H9 (cell line): ENCODE measurements around the gene AFF1. TPM values are rescaled to one million over a fixed set of nuclear protein-coding genes. Genes with fewer than 3 reads are reported as not detected.

Experiments
- DNase-seq: peaks from one replicate; pipeline ENCODE4 v3.0.0-alpha.2; 2017
- H2AFZ ChIP-seq: one replicate; pipeline ENCODE4 v1.6.1; 2013; ENCODE audit warnings: mild to moderate bottlenecking, low read length, control low read depth, moderate library complexity
- H2AK5ac ChIP-seq: 2 replicates; pipeline ENCODE4 v1.6.1; 2013; ENCODE audit warnings: low read length, control low read depth, mixed read lengths; ENCODE audit not compliant: insufficient read length
- H2BK120ac ChIP-seq: one replicate; pipeline ENCODE4 v1.6.1; 2013; ENCODE audit warnings: low read depth, mild to moderate bottlenecking, low read length, control low read depth, inconsistent platforms; ENCODE audit not compliant: poor library complexity, severe bottlenecking
- H2BK12ac ChIP-seq: 2 replicates; pipeline ENCODE4 v1.6.1; 2013; ENCODE audit warnings: low read length, control low read depth, mixed read lengths, low read depth; ENCODE audit not compliant: insufficient read length
- H2BK15ac ChIP-seq: 2 replicates; pipeline ENCODE4 v1.6.1; 2013; ENCODE audit warnings: low read depth, low read length, control low read depth
- H2BK20ac ChIP-seq: one replicate; pipeline ENCODE4 v1.6.1; 2013; ENCODE audit warnings: low read depth, mild to moderate bottlenecking, low read length, control low read depth, inconsistent platforms; ENCODE audit not compliant: poor library complexity, severe bottlenecking
- H2BK5ac ChIP-seq: 2 replicates; pipeline ENCODE4 v1.6.1; 2013; ENCODE audit warnings: low read length, control low read depth, mixed read lengths; ENCODE audit not compliant: insufficient read length
- H3K14ac ChIP-seq: 2 replicates; pipeline ENCODE4 v1.6.1; 2013; ENCODE audit warnings: low read length, control low read depth; ENCODE audit not compliant: insufficient read depth
- H3K18ac ChIP-seq: 2 replicates; pipeline ENCODE4 v1.6.1; 2013; ENCODE audit warnings: low read depth, mild to moderate bottlenecking, mixed read lengths, low read length, control low read depth; ENCODE audit not compliant: insufficient read length
- H3K23ac ChIP-seq: 2 replicates; pipeline ENCODE4 v1.6.1; 2013; ENCODE audit warnings: low read length, control low read depth, mixed read lengths, low read depth; ENCODE audit not compliant: insufficient read length
- H3K23me2 ChIP-seq: 2 replicates; pipeline ENCODE4 v1.6.1; 2013; ENCODE audit warnings: low read depth, mild to moderate bottlenecking, mixed read lengths, low read length, control low read depth; ENCODE audit not compliant: insufficient read length, poor library complexity, severe bottlenecking
- H3K27ac ChIP-seq: 2 replicates; pipeline ENCODE4 v1.5.1; 2013; ENCODE audit warnings: low read length, control low read depth, mixed read lengths, low read depth; ENCODE audit not compliant: insufficient read length
- H3K27me3 ChIP-seq: 2 replicates; pipeline ENCODE4 v1.6.1; 2013; ENCODE audit warnings: low read length, control low read depth, inconsistent platforms; ENCODE audit not compliant: insufficient read depth
- H3K4ac ChIP-seq: 2 replicates; pipeline ENCODE4 v1.6.1; 2013; ENCODE audit warnings: low read depth, mild to moderate bottlenecking, control low read depth, inconsistent platforms, low read length, moderate library complexity
- H3K4me1 ChIP-seq: 2 replicates; pipeline ENCODE4 v1.6.1; 2013; ENCODE audit warnings: low read length, control low read depth, inconsistent platforms; ENCODE audit not compliant: insufficient read depth
- H3K4me2 ChIP-seq: 2 replicates; pipeline ENCODE4 v1.6.1; 2013; ENCODE audit warnings: low read length, control low read depth, mixed read lengths; ENCODE audit not compliant: insufficient read length, insufficient read depth
- H3K56ac ChIP-seq: 2 replicates; pipeline ENCODE4 v1.6.1; 2013; ENCODE audit warnings: low read depth, mild to moderate bottlenecking, mixed read lengths, low read length, control low read depth; ENCODE audit not compliant: insufficient read length
- H3K79me1 ChIP-seq: 2 replicates; pipeline ENCODE4 v1.6.1; 2013; ENCODE audit warnings: low read depth, mild to moderate bottlenecking, moderate library complexity, low read length, control low read depth, inconsistent platforms; ENCODE audit not compliant: insufficient read depth, poor library complexity, severe bottlenecking
- H3K79me2 ChIP-seq: 2 replicates; pipeline ENCODE4 v1.6.1; 2013; ENCODE audit warnings: low read length, control low read depth, inconsistent platforms; ENCODE audit not compliant: insufficient read depth
- H3K9ac ChIP-seq: 2 replicates; pipeline ENCODE4 v1.6.1; 2013; ENCODE audit warnings: low read length, control low read depth, mixed read lengths; ENCODE audit not compliant: insufficient read length; ENCODE audit errors: extremely low read depth
- H3K9me3 ChIP-seq: one replicate; pipeline ENCODE4 v1.6.1; 2013; ENCODE audit warnings: low read depth, low read length, inconsistent platforms; ENCODE audit not compliant: control insufficient read depth
- H3T11ph ChIP-seq: one replicate; pipeline ENCODE4 v1.6.1; 2013; ENCODE audit warnings: mild to moderate bottlenecking, low read length, control low read depth, inconsistent platforms
- H4K20me1 ChIP-seq: one replicate; pipeline ENCODE4 v1.6.1; 2013; ENCODE audit not compliant: control insufficient read depth, insufficient read length, insufficient read depth
- H4K5ac ChIP-seq: 2 replicates; pipeline ENCODE4 v1.6.1; 2013; ENCODE audit warnings: low read depth, mild to moderate bottlenecking, mixed read lengths, low read length, control low read depth; ENCODE audit not compliant: insufficient read length
- H4K8ac ChIP-seq: replicated peaks from 2 replicates; pipeline ENCODE4 v1.6.1; 2013; ENCODE audit warnings: low read length, control low read depth, mixed read lengths, low read depth; ENCODE audit not compliant: insufficient read length
- H4K91ac ChIP-seq: 2 replicates; pipeline ENCODE4 v1.6.1; 2013; ENCODE audit warnings: low read depth, mild to moderate bottlenecking, moderate library complexity, mixed read lengths, low read length, control low read depth; ENCODE audit not compliant: insufficient read length
- H3K27ac Mint-ChIP-seq, 3 experiments: 2 replicates in 2 of 3; 3 replicates in 1 of 3; pipeline ENCODE4 v1.8.0; 2020 to 2021; ENCODE audit warnings: mixed read lengths in 3 of 3, mild to moderate bottlenecking in 1 of 3, moderate library complexity in 1 of 3
- H3K27me3 Mint-ChIP-seq: 2 replicates; pipeline ENCODE4 v1.8.0; 2021; ENCODE audit warnings: low read depth, mild to moderate bottlenecking, moderate library complexity, mixed read lengths
- H3K36me3 Mint-ChIP-seq, 3 experiments: 2 replicates in 2 of 3; 3 replicates in 1 of 3; pipeline ENCODE4 v1.8.0; 2020 to 2021; ENCODE audit warnings: low read depth in 3 of 3, mixed read lengths in 3 of 3; ENCODE audit not compliant: insufficient read depth in 1 of 3
- H3K4me1 Mint-ChIP-seq, 2 experiments: 2 replicates each; pipeline ENCODE4 v1.8.0; 2020; ENCODE audit warnings: mixed read lengths in 2 of 2
- H3K4me3 Mint-ChIP-seq, 2 experiments: 2 replicates in 1 of 2; 3 replicates in 1 of 2; pipeline ENCODE4 v1.8.0; 2020 to 2021; ENCODE audit warnings: mild to moderate bottlenecking in 2 of 2, mixed read lengths in 2 of 2, moderate library complexity in 1 of 2
- H3K9me3 Mint-ChIP-seq, 2 experiments: 2 replicates in 1 of 2; 3 replicates in 1 of 2; pipeline ENCODE4 v1.8.0; 2020; ENCODE audit warnings: mild to moderate bottlenecking in 2 of 2, mixed read lengths in 2 of 2, moderate library complexity in 1 of 2
- WGBS: extraction: QIAGEN DNeasy Blood & Tissue Kit; methylation state at CpG from one replicate; pipeline ENCODE4 v1.1.7; 2013; ENCODE audit warnings: missing lambda C conversion rate, low lambda C conversion rate, mixed read lengths; ENCODE audit not compliant: insufficient read length; ENCODE audit errors: extremely low coverage; 5-methylcytosine and 5-hydroxymethylcytosine counted together
- total RNA-seq: library from RNA; stranded (reverse); gene quantifications from 2 replicates; pipeline ENCODE4 v1.2.1, GENCODE V29; 2021
- TF ChIP-seq, protein P1 (sequence below): fragments of 200-600 bp; sonication (generic); conservative IDR thresholded peaks from 3 replicates; pipeline ENCODE4 v1.8.0; 2021; ENCODE audit warnings: antibody characterized with exemption, mild to moderate bottlenecking

AFF1 gene
- total RNA-seq, 1 experiment from 2014 or later = 74.5 TPM

DNA sequence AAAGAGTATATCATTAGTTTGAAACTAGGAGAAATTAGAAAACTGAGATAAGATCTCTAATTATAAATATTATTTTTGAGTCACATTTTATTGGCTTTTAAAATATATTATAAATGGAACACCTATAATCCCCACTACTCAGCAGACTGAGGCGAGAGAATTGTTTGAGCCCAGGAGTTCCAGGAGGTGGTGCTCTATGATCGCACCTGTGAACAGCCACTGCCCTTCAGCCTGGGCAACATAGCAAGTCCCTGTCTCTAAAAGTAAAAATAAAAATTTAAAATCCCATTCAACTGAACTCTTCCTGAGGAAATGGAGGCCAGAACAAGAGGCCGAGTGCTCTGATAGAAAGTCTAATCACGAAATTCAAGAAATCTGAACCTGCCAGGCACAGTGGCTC lies 36.2 kb upstream of the AFF1 start:
- H2AK5ac ChIP-seq = no peak overlapping the region
- H2BK120ac ChIP-seq = no peak overlapping the region
- H3K23me2 ChIP-seq = no peaks in the 10 kb centered on the region
- Mint-ChIP-seq H3K27me3 (peaks cover 2% of the 10 kb centered on the region; the same call in 1 of the 2 replicates), H3K9me3 (peaks cover 0 to 3% of the 10 kb centered on the region in 2 experiments; a peak in 2 of 5 replicates), H3K36me3 (peaks cover 2 to 5% (median 3%) of the 10 kb centered on the region in 3 experiments; a peak in 4 of 7 replicates), H3K4me3 (no peak overlapping the region), H3K27ac (no peak overlapping the region), H3K4me1 (no peaks in the 10 kb centered on the region)
- DNase-seq = peak; percentile 42
- TF ChIP-seq, protein P1, sequence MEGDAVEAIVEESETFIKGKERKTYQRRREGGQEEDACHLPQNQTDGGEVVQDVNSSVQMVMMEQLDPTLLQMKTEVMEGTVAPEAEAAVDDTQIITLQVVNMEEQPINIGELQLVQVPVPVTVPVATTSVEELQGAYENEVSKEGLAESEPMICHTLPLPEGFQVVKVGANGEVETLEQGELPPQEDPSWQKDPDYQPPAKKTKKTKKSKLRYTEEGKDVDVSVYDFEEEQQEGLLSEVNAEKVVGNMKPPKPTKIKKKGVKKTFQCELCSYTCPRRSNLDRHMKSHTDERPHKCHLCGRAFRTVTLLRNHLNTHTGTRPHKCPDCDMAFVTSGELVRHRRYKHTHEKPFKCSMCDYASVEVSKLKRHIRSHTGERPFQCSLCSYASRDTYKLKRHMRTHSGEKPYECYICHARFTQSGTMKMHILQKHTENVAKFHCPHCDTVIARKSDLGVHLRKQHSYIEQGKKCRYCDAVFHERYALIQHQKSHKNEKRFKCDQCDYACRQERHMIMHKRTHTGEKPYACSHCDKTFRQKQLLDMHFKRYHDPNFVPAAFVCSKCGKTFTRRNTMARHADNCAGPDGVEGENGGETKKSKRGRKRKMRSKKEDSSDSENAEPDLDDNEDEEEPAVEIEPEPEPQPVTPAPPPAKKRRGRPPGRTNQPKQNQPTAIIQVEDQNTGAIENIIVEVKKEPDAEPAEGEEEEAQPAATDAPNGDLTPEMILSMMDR = peak; percentile 70
- no peak overlapping the region for H2AFZ ChIP-seq
- H3K79me2 ChIP-seq = no peaks in the 10 kb centered on the region
- no peak overlapping the region for H4K91ac ChIP-seq
- no peak overlapping the region for H3K9ac ChIP-seq
- H2BK12ac ChIP-seq = no peak overlapping the region
- H4K8ac ChIP-seq = no peak overlapping the region
- no peak overlapping the region for H3K56ac ChIP-seq
- no peak overlapping the region for H3K27ac ChIP-seq
- no peaks in the 10 kb centered on the region for H3K9me3 ChIP-seq
- H3K14ac ChIP-seq = no peak overlapping the region
- no peaks in the 10 kb centered on the region for H4K20me1 ChIP-seq
- no peak overlapping the region for H3K23ac ChIP-seq
- H3K4ac ChIP-seq = no peak overlapping the region
- no peak overlapping the region for H3K18ac ChIP-seq
- no peak overlapping the region for H4K5ac ChIP-seq
- no peaks in the 10 kb centered on the region for H3K79me1 ChIP-seq
- H3K27me3 ChIP-seq = no peaks in the 10 kb centered on the region
- no peak overlapping the region for H3T11ph ChIP-seq
- H2BK5ac ChIP-seq = no peak overlapping the region
- no CpG with 5 or more reads among the region's 4 CpGs for WGBS
- H2BK20ac ChIP-seq = no peak overlapping the region
- no peaks in the 10 kb centered on the region for H3K4me1 ChIP-seq
- no peak overlapping the region for H2BK15ac ChIP-seq
- H3K4me2 ChIP-seq = no peak overlapping the region
